WI38 (cell line): Measurements from ENCODE around the gene NDUFB6.

Source experiments
- H3K4me3 ChIP-seq: 2 replicates; pipeline ENCODE4 v1.5.1; 2011; ENCODE audit warnings: low read depth, mild to moderate bottlenecking, control low read depth, low read length
- CTCF ChIP-seq: IDR thresholded peaks from 2 replicates; pipeline ENCODE4 v1.5.1; 2012; ENCODE audit warnings: low read depth, mild to moderate bottlenecking, control low read depth, low read length

NDUFB6 gene

GRCh38 chr9:32518276-32518675 lies 54.7 kb downstream of the NDUFB6 start:
- no peak overlapping the region for H3K4me3 ChIP-seq
- no peak for TF ChIP-seq CTCF

GRCh38 chr9:32516241-32516640 lies 56.7 kb downstream of the NDUFB6 start:
- TF ChIP-seq CTCF: no peak

GRCh38 chr9:32508728-32509127 lies 64.2 kb downstream of the NDUFB6 start:
- H3K4me3 ChIP-seq: no peak overlapping the region

More at GRCh38 chr9:32516241-32516640, 56.7 kb downstream of the NDUFB6 start:
- H3K4me3 ChIP-seq: no peak overlapping the region

GRCh38 chr9:32503008-32503407 lies 70.0 kb downstream of the NDUFB6 start:
- TF ChIP-seq CTCF: no peak

More at GRCh38 chr9:32508728-32509127, 64.2 kb downstream of the NDUFB6 start:
- TF ChIP-seq CTCF: no peak

More at GRCh38 chr9:32503008-32503407, 70.0 kb downstream of the NDUFB6 start:
- no peak overlapping the region for H3K4me3 ChIP-seq
